Cerebellar cortex (tissue), 1 donor: ENCODE results near the gene HEPN1.

ENCODE experiments used
- DNase-seq: peaks from one replicate; pipeline ENCODE4 v3.0.0-alpha.2; 2015; ENCODE audit warnings: low spot score

The HEPN1 gene

DNA sequence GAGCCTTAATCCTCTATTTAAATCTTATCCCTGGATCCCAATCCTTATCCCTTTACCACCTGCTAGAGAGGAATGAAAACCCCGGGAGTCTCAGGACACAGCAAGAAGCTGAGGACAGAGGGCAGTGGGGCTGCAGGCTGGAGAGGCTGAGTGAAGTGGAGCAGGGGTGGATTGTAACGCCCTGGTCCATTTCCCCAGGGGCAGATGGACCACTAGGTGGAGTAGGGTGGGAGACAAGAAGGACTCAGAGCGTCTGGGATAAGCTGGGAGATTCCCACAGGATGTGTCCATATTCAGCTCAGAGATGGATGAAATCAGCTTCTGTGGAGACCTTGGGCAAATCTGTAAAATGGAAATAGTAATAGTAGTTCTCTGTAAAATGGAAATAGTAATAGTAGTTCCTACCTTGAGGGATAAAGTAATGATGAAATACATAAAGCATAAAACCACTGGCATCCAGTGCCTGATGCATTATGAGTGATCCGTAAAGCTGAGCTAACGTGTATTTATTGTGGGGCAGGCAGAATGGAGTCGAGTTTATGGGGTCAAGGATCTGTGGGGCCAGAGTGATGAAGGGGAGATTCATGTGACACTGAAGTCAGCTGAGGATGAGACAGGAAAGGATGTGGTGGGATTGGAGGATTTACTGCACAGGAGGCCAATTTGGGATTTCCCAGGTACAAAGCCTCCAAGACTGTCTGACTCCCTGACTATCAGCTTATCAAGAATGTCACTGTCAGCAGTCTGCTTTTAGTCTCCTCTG is 19.5 kb upstream of the HEPN1 start:
- DNase-seq, result no peak

DNA sequence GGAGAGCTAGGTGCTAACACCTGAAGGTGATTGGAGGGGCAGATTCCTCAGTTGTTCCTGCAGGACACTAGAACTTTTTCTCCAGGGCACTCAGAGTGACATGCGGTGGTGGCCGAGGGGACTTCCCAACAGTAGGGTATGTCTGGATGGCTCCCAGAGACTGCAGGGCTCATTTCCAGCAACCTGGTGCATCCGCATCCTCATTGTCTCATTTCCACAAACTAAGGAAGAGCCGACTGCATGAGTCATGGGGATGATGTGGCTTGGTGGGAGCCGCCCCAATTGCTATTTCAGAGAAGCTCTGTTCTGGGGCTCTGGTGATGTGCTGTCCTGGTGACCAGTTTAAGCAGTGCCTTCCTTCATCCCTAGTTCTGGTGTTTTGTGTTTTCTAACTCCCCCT is 18.6 kb upstream of the HEPN1 start:
- DNase-seq, result no peak

DNA sequence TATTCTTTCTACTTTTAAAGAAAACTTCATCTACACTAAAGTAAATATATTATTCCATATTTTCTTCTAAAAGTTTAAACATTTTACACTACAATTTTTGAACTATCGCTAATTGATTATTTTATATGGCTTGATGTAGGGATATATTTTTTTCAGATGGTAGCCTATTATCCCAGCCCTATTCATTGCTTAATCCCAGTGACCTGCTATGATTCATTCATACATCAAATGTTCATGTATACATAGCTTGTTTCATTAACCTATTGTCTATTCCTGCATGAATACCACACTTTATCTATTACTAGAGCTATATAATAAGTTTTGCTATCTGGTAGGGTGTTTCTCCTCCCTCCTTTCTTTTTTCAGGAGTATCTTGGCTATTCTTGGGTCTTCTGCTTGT is 16.4 kb upstream of the HEPN1 start:
- no peak for DNase-seq

DNA sequence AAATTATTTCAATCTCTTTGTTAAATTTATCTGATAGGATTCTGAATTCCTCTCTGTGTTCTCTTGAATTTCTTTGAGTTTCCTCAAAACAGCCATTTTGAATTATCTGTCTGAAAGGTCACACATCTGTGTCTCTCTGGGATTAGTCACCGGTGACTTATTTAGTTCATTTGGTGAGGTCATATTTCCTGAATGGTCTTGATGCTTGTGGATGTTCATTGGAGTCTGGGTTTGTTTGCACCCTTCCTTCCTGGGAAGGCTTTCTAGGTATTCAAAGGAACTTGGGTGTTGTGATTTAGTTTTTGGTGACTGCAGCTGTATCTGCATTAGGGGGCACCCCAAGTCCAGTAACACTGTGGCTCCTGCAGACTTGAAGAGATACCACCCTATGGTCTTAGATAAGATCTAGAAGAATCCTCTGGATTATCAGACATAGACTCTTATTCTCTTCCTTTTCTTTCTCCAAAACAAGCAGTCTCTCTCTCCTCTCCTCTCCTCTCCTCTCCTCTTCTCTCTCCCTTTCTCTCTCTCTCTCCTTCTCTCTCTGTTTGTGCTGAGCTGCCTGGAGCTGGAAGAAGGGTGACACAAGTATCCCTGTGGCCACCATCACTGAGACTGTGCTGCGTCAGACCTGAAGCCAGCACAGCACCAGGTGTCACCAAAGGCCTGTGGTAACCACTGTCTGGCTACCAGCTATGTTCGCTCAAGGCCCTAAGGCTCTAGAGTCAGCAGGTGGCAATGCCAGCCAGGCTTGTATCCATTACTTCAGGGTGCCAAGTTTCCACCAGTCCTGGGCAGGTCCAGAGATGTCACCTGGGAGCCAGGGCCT is 3.3 kb upstream of the HEPN1 start:
- no peak for DNase-seq

DNA sequence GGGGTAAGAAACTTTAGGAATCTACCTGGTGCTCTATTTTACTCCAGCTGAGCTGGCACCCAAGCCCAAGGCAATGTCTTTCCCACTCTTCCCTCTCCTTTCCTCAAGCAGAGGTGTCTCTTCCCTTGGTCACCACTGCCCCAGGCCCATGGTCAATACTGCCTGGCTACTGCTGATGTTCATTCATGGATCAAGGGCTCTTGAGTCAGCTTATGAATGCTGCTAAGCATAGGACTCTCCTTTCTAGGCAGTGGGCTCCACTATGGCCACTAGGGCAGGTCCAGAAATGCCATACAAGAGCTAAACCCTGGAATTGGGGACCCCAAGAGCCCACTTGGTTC is 2.7 kb upstream of the HEPN1 start:
- no peak for DNase-seq

DNA sequence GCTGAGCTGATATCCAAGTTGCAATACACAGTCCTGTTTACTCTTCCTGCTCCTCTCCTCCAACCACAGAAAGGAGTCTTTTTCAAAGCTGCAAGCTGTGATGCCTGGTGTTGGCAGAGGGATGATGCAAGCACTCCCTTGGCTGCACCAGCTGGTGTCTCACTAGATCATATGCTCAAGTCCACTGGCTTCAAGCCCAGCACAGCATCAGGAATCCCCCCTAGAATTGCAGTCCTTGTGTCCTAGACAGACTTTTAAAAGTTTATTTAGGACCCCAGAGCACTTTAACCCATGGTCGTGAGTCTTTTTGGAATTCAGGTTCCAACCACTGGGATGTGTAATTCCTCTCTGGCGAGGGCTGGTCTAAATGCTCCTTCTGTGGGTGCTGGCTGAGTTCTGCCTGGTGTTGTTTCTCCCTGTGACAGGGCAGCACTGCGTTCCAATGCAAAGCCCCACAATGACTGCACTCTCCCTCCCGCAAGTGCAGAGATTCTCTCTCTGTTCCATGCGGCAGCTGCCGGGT is 1.9 kb upstream of the HEPN1 start:
- peak; percentile 9 for DNase-seq

DNA sequence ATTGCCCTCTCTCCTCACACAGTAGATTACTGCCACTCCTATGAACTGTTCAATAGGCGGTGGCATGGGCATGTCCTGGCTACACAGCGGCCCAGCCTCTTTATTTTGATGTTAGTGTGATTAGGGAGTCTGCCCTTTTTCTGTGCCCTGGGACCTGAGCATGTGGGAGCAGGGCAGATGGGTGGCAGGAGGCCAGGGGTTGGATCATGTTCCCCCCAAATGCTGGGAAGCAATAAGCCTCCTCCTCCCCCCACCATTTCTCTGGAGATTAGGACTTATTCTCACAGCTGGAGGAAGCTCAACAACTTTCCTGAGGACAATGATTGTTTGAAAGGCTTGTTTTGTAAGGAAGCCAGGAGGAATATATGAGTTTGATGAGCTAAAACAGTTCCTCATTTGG is 848 bp downstream of the HEPN1 start:
- no peak for DNase-seq

DNA sequence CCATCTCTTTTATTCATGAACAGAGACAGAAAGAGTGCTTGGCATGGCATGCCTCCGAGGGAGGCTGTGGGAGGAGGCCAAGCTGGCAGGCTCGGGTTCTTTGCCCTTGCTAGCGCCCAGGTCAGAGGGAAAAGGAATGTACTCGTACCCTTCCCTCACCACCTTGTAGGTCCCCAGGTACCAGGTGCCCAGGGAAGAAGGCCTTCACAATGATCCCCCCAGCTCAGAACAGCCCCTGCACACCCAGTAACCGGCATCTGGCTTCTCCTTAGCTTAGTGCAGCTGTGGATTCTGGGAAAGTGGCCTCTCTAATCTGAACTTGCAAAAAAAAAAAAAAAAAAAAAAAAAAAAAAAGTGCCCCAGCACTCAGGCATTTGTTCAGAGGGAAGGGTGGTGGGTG is 1.3 kb downstream of the HEPN1 start:
- no peak for DNase-seq

DNA sequence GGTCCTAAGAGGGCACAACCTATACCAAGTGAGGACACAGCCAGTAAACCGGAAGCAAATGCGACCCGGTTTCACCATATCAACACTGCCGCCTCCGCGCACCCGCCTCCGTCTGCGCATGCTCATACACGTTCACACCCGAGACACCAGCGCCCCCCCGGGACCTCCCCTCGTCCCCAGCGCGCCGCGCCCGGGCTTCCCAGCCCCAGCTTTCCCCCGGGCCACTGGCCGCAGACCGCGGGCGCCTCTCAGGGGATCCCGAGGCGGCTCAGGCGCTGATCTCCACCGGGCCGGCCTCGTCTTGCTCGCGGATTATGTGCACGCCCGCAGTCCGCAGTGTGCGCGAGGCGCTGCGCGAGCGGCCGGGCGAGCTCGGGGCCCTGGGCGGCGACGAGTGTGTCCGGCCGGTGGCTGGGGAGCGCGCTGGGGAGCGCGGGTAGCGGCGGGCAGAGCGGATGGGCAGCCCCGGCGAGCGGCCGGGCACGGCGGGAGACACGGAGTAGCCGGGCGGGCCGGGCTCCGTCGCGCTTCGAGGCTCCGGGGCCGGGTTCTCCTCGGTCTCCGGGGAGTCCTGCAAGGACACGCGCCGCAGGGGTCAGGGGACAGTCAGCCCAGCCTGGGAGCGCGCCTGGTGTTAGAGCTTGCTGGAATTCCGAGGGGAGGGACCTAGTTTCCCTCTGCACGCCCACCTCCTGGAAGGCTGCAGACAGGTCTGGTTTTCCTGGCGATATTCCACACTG is 2.0 kb downstream of the HEPN1 start:
- DNase-seq, result no peak

DNA sequence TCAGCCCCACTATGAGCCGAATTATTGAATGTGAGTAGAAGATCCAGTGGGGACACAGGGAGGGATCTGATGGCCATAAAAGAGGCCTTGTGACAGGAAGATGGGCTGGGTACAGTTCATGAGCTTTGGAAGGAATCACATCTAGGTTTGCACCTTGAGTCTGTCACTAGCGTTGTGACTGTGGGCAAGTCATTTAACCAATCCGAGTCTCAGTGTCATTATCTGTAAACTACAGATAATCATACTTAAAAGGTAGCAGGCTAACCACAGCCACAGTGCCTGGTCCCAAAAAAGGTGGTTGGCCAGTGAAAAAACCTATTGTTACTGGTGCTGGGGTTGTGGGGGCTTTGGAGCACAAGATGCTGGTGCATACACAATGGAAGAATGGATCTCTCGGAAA is 3.8 kb downstream of the HEPN1 start:
- no peak for DNase-seq

DNA sequence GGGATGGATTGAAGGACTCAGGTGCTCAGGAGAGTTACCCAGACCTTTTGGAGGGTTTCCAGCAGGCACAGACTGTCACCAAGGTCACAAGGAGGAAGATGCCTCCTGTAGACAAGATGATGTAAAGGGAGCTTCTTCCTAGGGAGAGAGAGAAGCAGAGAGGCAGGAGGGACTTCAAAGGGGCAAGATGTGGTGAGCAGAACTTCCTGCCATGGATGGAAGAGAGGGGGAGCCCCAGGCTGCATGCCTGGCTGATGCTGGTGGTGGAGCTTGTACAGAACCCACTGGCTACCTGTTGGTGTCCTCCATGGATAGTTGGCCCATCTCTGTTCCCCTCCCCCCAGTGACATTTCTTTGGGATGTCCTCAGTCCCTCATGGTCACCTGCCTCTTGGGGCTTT is 4.2 kb downstream of the HEPN1 start:
- no peak for DNase-seq

DNA sequence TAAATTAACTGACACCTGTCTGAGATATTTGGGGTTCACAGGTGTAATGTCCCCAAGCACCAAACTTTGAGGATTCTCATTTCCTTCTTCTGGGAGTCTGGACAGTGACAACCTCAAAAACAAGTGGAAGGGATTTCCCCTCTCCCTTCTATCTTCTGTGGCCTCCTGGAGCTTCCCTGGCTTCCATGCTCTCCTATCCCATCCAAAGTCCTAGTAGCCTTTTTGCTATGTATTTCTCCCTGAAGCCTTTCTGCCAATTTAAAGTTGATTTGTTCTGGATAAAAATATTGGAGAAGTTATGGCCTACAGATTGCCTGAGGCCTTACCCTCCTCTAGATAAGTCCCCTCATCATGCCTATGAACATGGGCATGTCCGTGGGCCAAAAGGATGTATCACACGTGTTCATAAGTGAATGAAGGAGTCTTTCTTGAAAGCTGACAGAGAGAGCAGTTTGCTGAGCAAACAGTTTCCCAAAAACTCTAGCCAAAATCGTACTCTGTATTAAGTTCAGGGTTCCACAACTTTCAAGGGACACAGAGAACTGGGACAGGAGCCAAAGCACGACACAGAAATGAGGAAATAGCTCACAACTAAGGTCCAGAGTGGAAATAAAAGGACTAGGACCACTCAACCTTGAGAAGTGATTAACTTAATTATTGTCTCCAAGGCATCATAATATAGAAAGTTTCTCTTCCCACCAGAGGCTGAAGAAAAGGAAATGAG is 10.1 kb downstream of the HEPN1 start:
- peak; percentile 5 for DNase-seq

DNA sequence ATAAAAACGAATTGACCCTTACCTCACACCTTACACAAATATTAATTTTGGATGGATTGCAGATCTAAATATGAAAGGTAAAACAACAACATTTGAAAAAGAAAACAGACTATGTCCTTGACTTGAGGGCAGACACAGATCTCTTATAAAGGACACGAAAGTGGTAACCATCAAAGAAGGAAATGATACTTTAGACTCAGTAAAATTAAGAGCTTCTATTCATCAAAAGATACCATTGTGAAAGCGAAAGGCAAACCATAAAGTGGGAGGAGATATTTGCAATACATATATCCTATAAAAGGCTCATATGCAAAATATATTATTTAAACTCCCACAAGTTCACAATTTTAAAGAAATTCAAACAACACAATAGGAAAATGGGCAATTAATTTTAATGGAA is 11.7 kb downstream of the HEPN1 start:
- no peak for DNase-seq

DNA sequence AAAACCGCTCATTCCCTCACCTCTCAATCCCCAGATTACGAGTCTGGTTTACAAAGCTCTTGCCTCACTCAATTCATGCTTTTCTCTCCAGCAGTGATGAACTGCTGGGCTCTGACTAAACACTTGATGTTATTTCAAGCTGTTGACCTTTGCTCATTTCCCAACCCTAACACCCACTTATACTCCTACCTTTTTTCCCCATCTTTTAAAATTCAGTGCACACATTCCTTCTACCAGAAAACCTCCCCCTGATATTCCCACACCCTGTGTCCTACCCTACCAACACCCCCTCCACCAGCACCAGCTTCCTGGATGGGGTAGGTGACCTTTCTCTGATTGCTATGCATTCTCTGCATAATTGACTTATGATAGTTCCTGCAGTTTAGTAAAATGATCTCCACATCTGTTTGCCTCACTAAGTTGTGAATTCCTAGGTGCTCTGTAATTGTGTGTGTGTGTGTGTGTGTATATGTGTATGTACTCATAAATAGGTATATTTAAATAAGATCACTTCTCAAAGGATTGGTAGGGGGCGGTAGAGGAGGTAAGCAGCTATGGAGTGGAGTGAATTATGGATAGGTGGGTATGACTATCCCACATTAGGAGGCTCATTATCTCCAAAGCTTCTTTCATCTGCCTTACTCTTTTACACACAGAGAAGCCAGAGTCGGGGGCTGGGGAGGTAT is 16.0 kb downstream of the HEPN1 start:
- no peak for DNase-seq

DNA sequence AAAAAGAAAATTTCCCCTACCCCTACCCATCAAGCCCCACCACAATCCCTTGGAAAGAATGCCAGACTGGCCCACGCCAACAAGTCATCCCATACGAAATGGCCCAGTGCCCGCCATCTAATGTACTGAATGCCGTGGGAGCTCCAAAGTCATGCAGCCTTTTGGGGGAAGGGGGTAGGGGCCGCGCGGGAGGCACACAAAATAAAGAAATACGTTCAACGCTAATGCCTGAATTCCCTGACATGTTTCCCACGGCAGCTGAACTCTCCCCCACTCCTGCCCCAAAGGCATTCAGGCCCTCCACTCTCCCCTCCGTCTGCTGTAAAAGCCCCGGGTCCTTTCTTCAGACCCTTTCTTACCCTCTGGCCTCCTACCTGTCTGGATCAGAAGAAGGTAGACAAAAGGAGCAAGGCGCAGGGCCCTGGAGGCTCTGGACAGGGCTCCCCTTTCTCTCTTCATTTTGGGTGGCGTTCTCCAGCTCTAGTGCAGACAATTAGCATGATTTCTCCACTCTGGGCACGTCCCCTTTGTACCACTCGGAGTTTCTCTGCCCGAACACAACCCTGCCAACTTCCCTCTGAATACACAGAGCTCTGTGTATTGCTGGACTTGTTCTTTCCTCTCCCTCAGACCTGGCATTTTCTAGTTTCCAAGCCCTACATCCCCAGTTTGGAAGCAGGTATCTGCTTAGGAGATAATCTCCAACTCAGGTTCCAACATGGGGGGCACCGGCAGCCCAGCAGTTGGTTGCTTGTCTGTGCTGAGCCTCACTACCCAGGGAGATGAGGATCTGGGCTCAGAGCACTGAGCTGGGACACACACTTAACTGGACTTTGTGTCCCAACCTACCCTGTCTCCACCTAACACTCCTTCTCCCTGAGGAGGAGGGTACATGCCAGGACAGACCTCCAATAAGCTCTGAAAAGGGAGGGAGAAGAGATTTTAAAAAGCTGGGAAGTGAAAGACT is 16.8 kb downstream of the HEPN1 start, which contains the start of gene HEPACAM:
HEPACAM (minus strand) TSS at position 500 of the 967 bp plus-strand sequence; CDS start at position 459, 41 bp downstream.
- DNase-seq, result peak; percentile 14

DNA sequence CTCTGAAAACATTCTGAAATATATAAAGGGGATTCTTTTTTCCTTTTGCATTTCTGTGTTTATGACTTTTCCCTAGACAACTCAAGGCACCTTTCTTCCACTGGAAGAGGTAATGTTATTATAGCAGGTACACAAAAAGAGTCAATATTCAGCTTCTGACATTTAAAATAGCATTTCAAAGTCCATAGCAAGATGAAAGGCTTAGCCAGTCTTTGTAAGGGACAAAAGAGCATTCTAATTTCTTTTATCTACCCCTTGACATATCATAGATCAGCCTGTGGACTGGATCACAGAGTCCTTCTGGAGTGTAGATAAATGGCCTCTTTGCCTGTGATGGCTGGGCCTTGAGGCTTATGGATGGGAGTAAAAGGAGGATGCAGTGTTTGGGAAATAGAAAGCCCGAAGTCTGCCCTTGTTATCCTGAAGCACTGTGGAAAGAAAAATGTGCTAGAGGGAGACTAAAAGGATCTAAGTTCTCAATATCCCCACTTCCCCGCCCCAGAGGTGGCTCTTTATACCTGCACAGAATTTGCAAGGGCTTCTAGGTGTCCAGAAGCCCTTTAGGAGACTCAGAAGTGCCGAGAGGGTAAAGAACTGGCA is 18.4 kb downstream of the HEPN1 start:
- no peak for DNase-seq

DNA sequence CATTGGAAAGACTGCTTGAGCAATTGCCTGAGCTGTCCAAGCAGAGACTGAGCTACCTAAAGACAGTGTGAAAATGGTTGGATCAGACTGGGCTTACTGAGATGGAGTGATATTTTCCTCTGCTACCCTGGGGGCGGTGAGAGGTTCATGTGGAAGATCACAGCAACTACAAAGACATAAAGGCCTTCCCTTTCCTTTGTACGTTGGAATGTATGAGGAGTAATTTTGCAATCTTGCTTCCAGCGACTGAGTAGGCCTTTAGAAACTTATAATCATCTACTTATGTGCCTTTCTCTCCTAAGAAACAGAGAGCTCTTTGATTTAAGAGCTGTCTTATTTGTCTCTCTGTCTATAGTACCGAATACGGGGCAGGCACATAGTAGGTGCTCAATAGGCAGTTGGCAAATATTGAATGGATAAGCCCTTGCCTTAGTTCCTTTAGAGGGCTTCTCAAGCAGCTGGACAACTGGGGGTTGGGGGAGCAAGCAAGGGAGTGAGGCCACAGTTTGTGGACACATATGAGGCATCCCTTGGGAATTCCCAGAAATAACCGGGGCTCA is 19.2 kb downstream of the HEPN1 start:
- no peak for DNase-seq

DNA sequence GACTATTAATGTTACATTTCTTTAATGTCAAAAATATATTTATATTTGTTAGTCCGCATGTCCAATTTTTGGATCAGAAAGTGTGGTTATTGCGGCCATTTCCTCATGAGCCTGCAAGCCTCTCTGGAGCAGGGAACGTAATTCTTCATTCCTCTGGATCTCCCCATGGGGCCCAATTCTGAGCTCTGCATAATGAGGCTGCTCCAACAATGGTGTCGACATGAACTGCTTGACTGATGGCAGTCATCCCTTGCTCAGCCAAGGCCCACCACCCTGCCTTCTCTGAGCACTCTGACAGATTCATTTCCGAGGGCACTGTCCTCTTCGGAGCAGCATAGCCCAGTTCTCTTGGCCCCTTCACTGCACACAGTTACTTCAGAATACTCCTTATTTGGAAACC is 19.9 kb downstream of the HEPN1 start:
- no peak for DNase-seq

DNA sequence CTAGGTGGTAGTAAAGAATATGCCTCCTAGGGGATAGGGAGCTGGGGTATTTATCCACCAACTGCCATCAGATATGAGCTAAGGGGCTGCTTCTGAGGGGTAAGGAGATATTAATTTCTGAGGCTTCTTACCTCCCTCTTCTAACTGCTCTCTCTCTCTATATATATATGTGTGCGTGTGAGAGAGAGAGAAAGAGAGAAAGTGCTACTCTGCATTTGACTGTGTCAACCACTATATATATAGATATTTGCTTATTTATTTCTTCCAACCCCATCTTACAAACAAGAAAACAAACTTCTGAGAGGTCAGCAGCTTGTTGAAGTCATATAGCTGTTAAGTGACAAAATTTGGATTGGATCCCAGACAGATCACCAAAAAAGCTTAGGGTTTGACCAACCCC is 22.7 kb downstream of the HEPN1 start:
- no peak for DNase-seq
